ENCODE measurements around the gene SLC39A12.

Gene SLC39A12

GRCh38 chr10:17961551-17962422, 10.1 kb downstream of the SLC39A12 start:
- in situ Hi-C loops (cut with MboI; ENCODE audit: low sequenced_read_pairs): no loop called here

GRCh38 chr10:17963431-17963830, 11.7 kb downstream of the SLC39A12 start:
- in situ Hi-C loops (cut with MboI; ENCODE audit: low sequenced_read_pairs): no loop called here

GRCh38 chr10:17965649-17966235, 14.0 kb downstream of the SLC39A12 start:
- in situ Hi-C loops (cut with MboI; ENCODE audit: low sequenced_read_pairs): no loop called here

- in situ Hi-C loops (cut with MboI; ENCODE audit: low sequenced_read_pairs): no loop called here
Observed at GRCh38 chr10:17974505-17974904, 22.8 kb downstream of the SLC39A12 start.

DNA sequence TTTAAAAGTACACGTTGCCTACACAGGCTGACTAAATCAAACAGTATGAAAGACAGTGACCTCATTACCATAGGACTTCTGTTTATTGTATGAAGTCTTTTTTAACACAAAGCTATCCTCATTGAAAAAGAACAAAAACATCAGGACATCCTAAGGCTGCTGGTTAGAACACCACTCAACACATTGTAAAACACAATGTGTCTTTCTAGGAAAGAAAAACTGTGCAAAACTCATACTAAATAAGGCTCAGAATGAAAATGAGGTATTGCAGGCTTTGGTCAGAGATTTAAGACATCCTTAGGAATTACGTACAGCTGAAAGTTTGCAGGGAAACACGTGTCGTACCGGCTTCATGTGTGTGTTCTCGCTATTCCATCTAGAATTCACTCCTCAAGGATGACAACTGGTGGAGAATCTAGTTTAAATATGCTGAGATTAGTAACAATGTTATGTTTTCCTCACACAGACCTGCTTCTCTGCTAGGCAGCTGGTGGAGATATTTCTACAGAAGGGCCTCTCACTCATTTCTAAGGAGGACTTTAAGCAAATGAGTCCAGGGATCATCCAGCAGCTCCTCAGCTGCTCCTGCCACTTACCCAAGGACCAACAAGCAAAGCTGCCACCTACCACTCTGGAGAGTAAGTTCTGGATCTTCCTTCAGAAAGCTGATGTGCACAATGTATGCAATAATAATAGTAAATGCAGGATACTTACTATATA, 29.3 kb downstream of the SLC39A12 start:
- in situ Hi-C loops (cut with MboI; ENCODE audit: low sequenced_read_pairs): no loop called here

- in situ Hi-C loops (cut with MboI; ENCODE audit: low sequenced_read_pairs): no loop called here
Observed at GRCh38 chr10:17981766-17982380, 30.2 kb downstream of the SLC39A12 start.

- in situ Hi-C loops (cut with MboI; ENCODE audit: low sequenced_read_pairs): no loop called here
Observed at GRCh38 chr10:17984056-17984455, 32.3 kb downstream of the SLC39A12 start.

DNA sequence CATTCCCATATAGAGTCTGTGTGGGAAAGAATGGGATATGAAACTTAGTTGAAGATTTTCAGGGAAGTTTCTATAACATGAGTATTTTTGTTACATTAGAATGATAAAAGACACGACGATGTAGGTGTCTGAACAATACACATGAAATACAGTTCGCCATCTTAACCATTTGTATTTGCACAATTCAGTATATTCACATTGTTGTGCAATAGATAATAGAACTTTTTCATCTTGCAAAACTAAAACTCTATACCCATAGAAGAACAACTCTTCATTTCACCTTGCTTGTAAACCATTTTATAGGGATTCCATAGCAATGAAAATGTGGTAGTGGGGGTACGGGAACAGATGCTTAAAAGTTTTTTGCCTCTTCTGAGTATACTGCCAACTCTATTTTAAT, 32.8 kb downstream of the SLC39A12 start:
- in situ Hi-C loops (cut with MboI; ENCODE audit: low sequenced_read_pairs): no loop called here

- in situ Hi-C loops (cut with MboI; ENCODE audit: low sequenced_read_pairs): no loop called here
Observed at GRCh38 chr10:17989908-17990767, 38.4 kb downstream of the SLC39A12 start.

GRCh38 chr10:17992266-17992665, 40.5 kb downstream of the SLC39A12 start:
- in situ Hi-C loops (cut with MboI; ENCODE audit: low sequenced_read_pairs): no loop called here

GRCh38 chr10:17993361-17993760, 41.6 kb downstream of the SLC39A12 start:
- in situ Hi-C loops (cut with MboI; ENCODE audit: low sequenced_read_pairs): no loop called here

DNA sequence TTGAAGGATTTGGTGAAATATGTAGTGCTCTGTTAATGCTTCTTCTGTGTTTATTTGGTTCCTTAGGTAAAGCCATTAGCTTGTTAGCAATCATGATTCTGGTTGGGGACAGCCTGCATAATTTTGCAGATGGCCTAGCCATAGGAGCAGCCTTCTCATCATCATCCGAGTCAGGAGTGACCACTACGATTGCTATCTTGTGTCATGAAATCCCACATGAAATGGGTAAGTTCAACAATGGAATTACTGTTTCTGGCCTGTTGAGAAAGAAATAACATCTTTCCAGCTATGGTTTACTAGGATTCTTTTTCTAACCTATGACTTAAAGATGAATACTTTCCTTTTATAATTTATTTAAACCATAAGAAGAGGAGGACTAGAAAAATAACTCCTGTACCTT, 48.9 kb downstream of the SLC39A12 start:
- in situ Hi-C loops (cut with MboI; ENCODE audit: low sequenced_read_pairs): no loop called here

DNA sequence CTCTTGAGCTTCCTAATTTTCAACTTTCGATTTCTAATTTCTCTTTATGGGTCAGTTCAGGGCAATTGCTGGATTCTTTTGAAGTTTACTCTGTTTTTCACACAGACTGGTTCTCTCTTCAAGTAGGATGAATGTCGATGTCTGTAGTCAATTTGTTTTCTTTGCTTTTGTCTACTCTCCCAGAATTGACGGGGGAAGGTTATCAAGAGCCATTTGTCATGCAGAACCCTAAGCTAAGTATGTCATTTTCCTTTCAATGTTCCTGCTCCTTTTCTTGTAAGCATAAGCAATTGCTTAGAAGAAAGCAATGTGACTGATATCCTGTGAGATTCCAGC, 53.7 kb downstream of the SLC39A12 start:
- in situ Hi-C loops (cut with MboI; ENCODE audit: low sequenced_read_pairs): no loop called here

- in situ Hi-C loops (cut with MboI; ENCODE audit: low sequenced_read_pairs): no loop called here
Observed at GRCh38 chr10:18005781-18006456, 54.2 kb downstream of the SLC39A12 start.

DNA sequence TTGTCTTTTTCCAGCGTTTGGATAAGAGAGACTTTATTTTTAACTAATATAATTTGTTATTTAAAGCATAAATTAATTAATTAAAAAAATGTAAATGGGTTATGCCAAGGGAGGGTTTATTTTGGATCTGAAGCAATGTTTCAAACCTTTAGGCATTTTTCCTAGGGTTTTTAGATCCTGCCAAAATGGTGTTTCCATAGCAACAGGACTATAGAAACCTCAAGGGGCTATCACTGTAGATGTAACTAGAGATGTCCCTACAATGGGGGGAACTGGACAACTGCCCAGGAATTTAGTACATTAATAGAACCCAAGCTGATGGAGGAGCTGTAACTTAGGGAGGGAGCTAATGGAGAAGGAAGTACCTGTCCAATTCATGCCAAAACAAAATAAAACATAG, 57.3 kb downstream of the SLC39A12 start:
- in situ Hi-C loops (cut with MboI; ENCODE audit: low sequenced_read_pairs): no loop called here

DNA sequence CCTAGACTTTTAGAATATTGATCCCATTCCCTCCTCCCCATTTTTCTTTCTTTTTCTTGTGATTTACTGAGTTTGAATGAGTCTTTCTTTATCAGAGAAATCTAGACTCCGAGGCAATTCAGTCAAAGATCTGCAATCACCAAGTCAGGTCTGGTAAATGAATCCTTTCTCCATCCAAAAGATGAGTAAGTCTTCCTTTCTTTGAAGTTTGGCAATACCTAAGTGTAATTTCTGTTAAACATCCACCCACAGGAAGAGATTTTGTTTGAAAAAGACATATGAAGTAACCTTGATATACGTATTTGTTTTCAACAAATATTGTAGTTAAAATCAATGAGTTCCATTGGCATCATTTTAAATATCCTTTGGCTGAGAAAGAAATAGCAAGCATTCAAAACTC, 58.3 kb downstream of the SLC39A12 start:
- in situ Hi-C loops (cut with MboI; ENCODE audit: low sequenced_read_pairs): no loop called here

DNA sequence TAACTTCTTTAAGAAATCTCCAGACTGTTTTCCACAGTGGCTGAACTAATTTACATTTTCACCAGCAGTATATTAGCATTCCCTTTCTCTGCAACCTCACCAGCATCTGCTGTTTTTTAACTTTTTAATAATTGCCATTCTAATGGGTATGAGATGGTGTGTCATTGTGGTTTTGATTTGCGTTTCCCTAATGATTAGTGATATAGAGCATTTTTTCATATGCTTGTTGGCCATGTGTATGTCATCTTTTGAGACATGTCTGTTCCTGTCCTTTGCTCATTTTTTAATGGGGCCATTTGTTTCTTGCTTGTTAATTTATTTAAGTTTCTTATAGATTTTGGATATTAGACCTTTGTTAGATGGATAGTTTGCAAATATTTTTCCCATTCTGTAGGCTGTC, 68.8 kb downstream of the SLC39A12 start:
- in situ Hi-C loops (cut with MboI; ENCODE audit: low sequenced_read_pairs): no loop called here

GRCh38 chr10:18021725-18022480, 70.2 kb downstream of the SLC39A12 start:
- in situ Hi-C loops (cut with MboI; ENCODE audit: low sequenced_read_pairs): no loop called here
